ENCODE data around the gene COL1A2.

COL1A2 gene

GRCh38 chr7:94442639-94443038 is 47.9 kb downstream of the COL1A2 start:
- Mint-ChIP-seq H3K4me3 (no peak overlapping the region), H3K27me3 (peaks cover 4% of the 10 kb centered on the region), H3K4me1 (no peaks in the 10 kb centered on the region), H3K36me3 (no peaks in the 10 kb centered on the region), H3K9me3 (no peaks in the 10 kb centered on the region), H3K27ac (no peak overlapping the region)
- CTCF ChIA-PET = no interaction called here
- no peak for DNase-seq

DNA sequence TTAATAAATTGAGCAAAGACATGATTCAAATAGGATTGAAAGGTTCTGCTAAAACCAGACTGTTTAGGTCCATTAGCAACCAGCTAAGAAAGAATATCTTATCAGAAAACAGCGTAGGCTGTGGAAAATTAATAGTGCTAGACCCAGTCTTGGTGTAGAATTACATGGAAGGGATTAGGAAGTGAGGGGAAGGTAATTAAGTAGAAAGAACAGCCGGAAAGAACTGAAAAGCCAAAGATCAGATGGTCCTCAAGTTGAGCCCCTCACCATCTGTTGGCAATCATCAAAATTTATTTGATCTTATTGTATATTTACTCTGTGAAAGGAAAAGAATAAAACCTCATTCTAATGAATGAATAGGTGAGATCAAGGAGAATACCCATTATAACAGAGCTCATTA is 50.1 kb downstream of the COL1A2 start:
- Mint-ChIP-seq H3K36me3 (no peaks in the 10 kb centered on the region), H3K4me1 (no peaks in the 10 kb centered on the region)

GRCh38 chr7:94445696-94446194 is 51.0 kb downstream of the COL1A2 start:
- Mint-ChIP-seq H3K27ac (no peak overlapping the region), H3K36me3 (no peaks in the 10 kb centered on the region), H3K9me3 (no peaks in the 10 kb centered on the region), H3K4me3 (no peak overlapping the region), H3K4me1 (no peaks in the 10 kb centered on the region), H3K27me3 (peaks cover 4% of the 10 kb centered on the region)
- DNase-seq = no peak
- CTCF ChIA-PET = interaction anchor here (1.2 to 1.6 kb wide), 2 partner anchors 9 to 801 kb away, joined by 4 to 5 read pairs; no protein-coding TSS in a partner anchor

More for the DNA sequence above, 50.1 kb downstream of the COL1A2 start:
- H3K27ac Mint-ChIP-seq = no peak overlapping the region
- CTCF ChIA-PET = interaction anchor here (1.2 to 1.6 kb wide), 2 partner anchors 8 to 802 kb away, joined by 4 to 5 read pairs; no protein-coding TSS in a partner anchor
- H3K4me3 Mint-ChIP-seq = no peak overlapping the region
- H3K9me3 Mint-ChIP-seq = no peaks in the 10 kb centered on the region
- H3K27me3 Mint-ChIP-seq = peaks cover 4% of the 10 kb centered on the region
- DNase-seq = no peak

DNA sequence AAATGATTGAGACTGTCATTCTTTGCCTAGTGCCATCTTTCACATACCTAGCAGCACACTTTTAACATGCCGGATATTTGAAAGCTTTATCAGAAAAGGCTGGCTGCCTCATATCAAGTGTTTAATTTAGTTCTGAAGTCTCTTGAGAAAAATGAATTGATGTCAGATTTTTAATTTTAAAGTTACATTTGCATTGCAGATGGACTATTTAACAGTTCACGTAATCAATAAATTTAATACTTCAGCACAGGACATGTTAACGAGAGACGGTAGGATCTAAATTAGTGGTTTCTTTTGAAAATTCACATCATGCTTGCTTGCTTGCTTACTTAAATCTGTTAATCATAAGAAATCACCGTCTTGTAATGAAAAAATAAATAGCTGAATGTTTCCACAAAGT is 51.6 kb downstream of the COL1A2 start:
- CTCF ChIA-PET = interaction anchor here (1.2 to 1.6 kb wide), 2 partner anchors 10 to 801 kb away, joined by 4 to 5 read pairs; no protein-coding TSS in a partner anchor
- Mint-ChIP-seq H3K27ac (no peak overlapping the region), H3K27me3 (peaks cover 4% of the 10 kb centered on the region), H3K4me3 (no peak overlapping the region), H3K4me1 (no peaks in the 10 kb centered on the region), H3K36me3 (no peaks in the 10 kb centered on the region), H3K9me3 (no peaks in the 10 kb centered on the region)
- DNase-seq = no peak

DNA sequence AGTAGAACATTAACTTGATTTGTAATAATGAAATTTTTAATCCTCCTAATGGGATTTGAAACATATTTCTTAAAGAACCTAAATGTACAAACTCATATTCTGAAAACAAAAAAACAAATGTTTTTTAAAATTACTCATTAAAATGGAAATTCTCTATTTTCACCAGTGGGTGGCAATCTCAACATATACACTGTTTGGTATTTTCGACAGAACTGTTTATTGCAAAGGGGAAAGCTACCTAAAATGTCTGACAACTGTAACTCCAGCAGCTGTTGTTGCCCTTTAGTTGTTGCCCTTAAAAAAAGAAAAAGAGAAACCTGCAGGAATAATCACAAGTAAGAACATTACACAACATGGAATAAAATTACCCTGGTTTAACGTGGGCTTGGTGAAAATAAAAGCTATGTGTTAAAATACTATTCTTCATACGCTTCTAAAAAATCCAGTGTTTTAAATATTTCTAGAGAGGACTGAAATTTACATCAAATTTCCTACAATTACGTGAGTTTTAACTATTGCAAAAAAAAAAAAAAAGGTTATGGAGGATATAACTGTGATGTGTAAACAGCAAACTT is 54.5 kb downstream of the COL1A2 start:
- H3K4me3 Mint-ChIP-seq = no peak overlapping the region
- H3K27me3 Mint-ChIP-seq = peaks cover 3% of the 10 kb centered on the region
- DNase-seq = no peak
- CTCF ChIA-PET = interaction anchor here (0.7 to 3.2 kb wide), 15 partner anchors 9 to 1548 kb away, joined by 3 to 26 read pairs (median 4); partner anchors contain the start of gene SGCE
- no peak overlapping the region for H3K27ac Mint-ChIP-seq
- H3K4me1 Mint-ChIP-seq = no peaks in the 10 kb centered on the region
- H3K9me3 Mint-ChIP-seq = no peaks in the 10 kb centered on the region
- no peaks in the 10 kb centered on the region for H3K36me3 Mint-ChIP-seq

GRCh38 chr7:94450044-94450697 is 55.5 kb downstream of the COL1A2 start:
- Mint-ChIP-seq H3K4me1 (no peaks in the 10 kb centered on the region), H3K27me3 (peaks cover 3% of the 10 kb centered on the region), H3K4me3 (no peak overlapping the region), H3K36me3 (no peaks in the 10 kb centered on the region), H3K27ac (no peak overlapping the region), H3K9me3 (no peaks in the 10 kb centered on the region)
- CTCF ChIA-PET = interaction anchor here (0.7 to 3.2 kb wide), 13 partner anchors 8 to 1245 kb away, joined by 3 to 26 read pairs (median 4); partner anchors contain the start of gene SGCE
- no peak for DNase-seq

DNA sequence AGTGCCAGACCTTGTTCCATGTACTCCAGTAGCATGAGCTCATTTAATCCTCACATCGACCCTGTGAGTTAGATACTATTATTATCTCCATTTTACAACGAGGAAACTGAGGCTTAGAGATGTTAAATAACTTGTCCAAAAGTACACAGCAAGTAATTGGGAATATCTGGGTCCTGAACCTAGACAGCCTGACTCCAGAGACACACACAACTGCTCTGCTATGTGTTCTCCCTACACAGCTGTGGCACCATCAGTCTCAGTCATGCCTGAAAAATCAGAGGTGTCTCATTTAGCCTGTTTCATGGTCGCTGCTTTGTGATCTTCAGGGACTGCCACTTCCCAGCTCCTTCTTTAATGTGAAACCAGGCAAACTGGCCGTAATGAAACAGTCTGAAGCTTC is 56.5 kb downstream of the COL1A2 start:
- Mint-ChIP-seq H3K36me3 (no peaks in the 10 kb centered on the region), H3K4me1 (no peaks in the 10 kb centered on the region), H3K27me3 (peaks cover 6% of the 10 kb centered on the region), H3K9me3 (no peaks in the 10 kb centered on the region), H3K4me3 (no peak overlapping the region), H3K27ac (no peak overlapping the region)
- CTCF ChIA-PET = interaction anchor here (0.9 kb wide), 1 partner anchor 204 kb away, joined by 3 read pairs; the partner anchor contains the start of gene SGCE
- DNase-seq = no peak

GRCh38 chr7:94452239-94452638 is 57.5 kb downstream of the COL1A2 start:
- Mint-ChIP-seq H3K27me3 (peaks cover 8% of the 10 kb centered on the region), H3K27ac (no peak overlapping the region), H3K36me3 (no peaks in the 10 kb centered on the region), H3K4me3 (no peak overlapping the region), H3K4me1 (no peaks in the 10 kb centered on the region), H3K9me3 (no peaks in the 10 kb centered on the region)
- CTCF ChIA-PET = no interaction called here
- no peak for DNase-seq

DNA sequence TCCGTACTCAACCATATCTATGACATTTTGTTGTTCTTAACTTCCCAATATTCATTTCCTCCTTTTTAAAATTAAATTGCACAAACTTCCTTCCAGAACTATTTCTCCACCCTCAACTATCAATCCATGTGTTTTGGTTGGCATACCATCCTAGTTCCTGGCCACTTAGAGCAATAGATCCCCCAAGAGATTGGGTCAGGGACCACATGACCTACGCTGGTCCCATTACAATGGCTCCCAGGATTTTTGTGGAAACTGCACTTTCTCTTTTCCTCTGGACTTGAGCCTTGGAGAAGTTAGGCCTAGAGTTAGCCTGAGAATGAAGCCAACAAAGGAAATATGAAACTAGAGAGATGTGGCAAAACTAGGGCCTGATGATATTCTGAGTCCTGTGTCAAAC is 59.2 kb downstream of the COL1A2 start:
- H3K27me3 Mint-ChIP-seq = peaks cover 8% of the 10 kb centered on the region
- no peak for DNase-seq
- no peaks in the 10 kb centered on the region for H3K36me3 Mint-ChIP-seq
- no peaks in the 10 kb centered on the region for H3K4me1 Mint-ChIP-seq
- CTCF ChIA-PET = no interaction called here
- H3K9me3 Mint-ChIP-seq = no peaks in the 10 kb centered on the region
- H3K27ac Mint-ChIP-seq = no peak overlapping the region
- no peak overlapping the region for H3K4me3 Mint-ChIP-seq

DNA sequence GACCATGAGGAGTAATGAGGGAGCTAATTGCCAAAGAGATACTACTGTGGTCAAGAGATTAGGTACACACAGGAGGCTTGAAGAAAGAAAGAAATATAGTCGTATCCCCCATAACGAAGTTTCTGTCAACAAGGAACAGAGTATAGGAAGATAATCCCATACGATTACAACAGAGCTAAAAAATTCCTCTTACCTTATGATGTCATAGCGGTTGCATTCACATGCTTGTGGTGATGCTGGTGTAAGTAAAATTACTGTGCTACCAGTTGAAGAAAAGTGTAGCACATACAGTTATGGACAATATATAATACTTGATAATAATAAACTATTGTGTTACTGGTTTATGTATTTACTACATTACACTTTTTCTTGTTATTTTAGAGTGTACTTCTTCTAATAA is 63.3 kb downstream of the COL1A2 start:
- no peaks in the 10 kb centered on the region for H3K4me1 Mint-ChIP-seq
- peaks cover 5% of the 10 kb centered on the region for H3K27me3 Mint-ChIP-seq
- H3K36me3 Mint-ChIP-seq = no peaks in the 10 kb centered on the region
- CTCF ChIA-PET = interaction anchor here (0.6 to 1.9 kb wide), 2 partner anchors 9 to 1208 kb away, joined by 3 to 7 read pairs; no protein-coding TSS in a partner anchor
- DNase-seq = no peak
- H3K27ac Mint-ChIP-seq = no peak overlapping the region
- H3K9me3 Mint-ChIP-seq = no peaks in the 10 kb centered on the region
- H3K4me3 Mint-ChIP-seq = no peak overlapping the region

GRCh38 chr7:94466516-94466915 is 71.8 kb downstream of the COL1A2 start:
- Mint-ChIP-seq H3K4me3 (no peak overlapping the region), H3K9me3 (no peaks in the 10 kb centered on the region), H3K27me3 (no peaks in the 10 kb centered on the region), H3K36me3 (no peaks in the 10 kb centered on the region), H3K27ac (no peak overlapping the region), H3K4me1 (no peaks in the 10 kb centered on the region)
- no peak for DNase-seq
- CTCF ChIA-PET = no interaction called here

DNA sequence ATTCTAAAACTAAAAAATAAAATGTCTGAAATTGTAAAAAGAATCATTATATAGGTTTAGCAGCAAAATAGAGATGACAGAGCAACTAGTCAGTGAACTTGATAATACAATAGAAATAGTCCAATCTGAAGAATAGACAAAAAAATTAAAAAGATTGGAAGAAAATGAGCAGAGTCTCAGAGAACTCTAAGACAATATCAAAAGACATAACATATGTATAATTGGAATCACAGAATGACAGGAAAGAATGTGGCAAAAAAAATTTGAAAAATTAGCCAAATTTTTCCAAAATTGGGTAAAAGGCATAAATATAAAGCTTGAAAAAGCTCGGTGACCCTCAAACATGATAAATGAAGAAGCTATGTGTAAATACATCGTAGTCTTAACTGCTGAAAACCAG is 76.9 kb downstream of the COL1A2 start:
- Mint-ChIP-seq H3K4me1 (no peaks in the 10 kb centered on the region), H3K27ac (no peak overlapping the region), H3K4me3 (no peak overlapping the region), H3K9me3 (no peaks in the 10 kb centered on the region), H3K36me3 (no peaks in the 10 kb centered on the region), H3K27me3 (no peaks in the 10 kb centered on the region)
- no peak for DNase-seq
- CTCF ChIA-PET = no interaction called here

DNA sequence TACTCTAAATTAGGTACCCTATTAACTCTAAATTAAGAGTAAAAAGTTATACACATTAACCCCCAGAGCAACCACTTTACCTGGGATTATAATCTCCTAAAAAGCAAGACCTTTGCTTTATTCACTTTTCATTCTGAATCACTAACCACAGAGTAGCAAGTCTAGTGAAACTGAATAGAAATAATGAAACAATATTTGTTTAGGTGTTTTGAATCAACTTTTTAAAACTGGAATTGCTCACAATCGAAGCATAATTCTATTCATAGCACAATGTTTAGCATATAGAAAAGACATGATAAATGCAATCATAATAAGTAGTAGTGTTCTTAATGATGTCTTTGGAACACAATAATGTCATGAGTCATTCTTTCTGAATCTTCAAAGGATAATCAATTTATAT is 77.9 kb downstream of the COL1A2 start:
- H3K9me3 Mint-ChIP-seq = no peaks in the 10 kb centered on the region
- H3K36me3 Mint-ChIP-seq = no peaks in the 10 kb centered on the region
- H3K4me1 Mint-ChIP-seq = no peaks in the 10 kb centered on the region
- CTCF ChIA-PET = no interaction called here
- H3K4me3 Mint-ChIP-seq = no peak overlapping the region
- no peaks in the 10 kb centered on the region for H3K27me3 Mint-ChIP-seq
- DNase-seq = no peak
- H3K27ac Mint-ChIP-seq = no peak overlapping the region

GRCh38 chr7:94476251-94476840 is 81.7 kb downstream of the COL1A2 start:
- no peak for DNase-seq
- Mint-ChIP-seq H3K27ac (no peak overlapping the region), H3K9me3 (no peaks in the 10 kb centered on the region), H3K4me3 (no peak overlapping the region), H3K27me3 (peaks cover 5% of the 10 kb centered on the region), H3K36me3 (no peaks in the 10 kb centered on the region), H3K4me1 (no peaks in the 10 kb centered on the region)
- CTCF ChIA-PET = no interaction called here

DNA sequence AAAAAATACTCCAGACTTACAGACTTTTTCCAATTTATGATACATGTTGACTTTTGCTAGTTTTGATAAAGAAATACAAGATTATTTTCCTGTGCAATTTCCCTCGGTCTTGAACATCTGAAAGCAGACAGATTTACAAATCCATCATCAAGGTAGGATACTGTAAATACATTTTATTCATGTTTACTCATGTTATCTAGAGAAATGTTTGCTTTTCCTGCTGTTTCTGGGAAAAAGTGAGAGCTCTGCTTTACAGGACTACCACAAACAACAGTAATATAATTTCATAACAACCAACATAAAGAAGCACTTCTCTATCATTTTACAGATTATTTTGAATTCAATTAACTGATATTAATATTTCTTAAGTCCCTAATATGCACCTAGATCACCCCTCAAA is 83.2 kb downstream of the COL1A2 start:
- Mint-ChIP-seq H3K4me3 (no peak overlapping the region), H3K9me3 (no peaks in the 10 kb centered on the region), H3K27me3 (peaks cover 5% of the 10 kb centered on the region), H3K27ac (no peak overlapping the region), H3K4me1 (no peaks in the 10 kb centered on the region), H3K36me3 (no peaks in the 10 kb centered on the region)
- no peak for DNase-seq
- CTCF ChIA-PET = no interaction called here

Data from activated naive CD4-positive, alpha-beta T cell treated with anti-CD3 and anti-CD28 coated beads, Interleukin-2, amount 10 ng/mL, durations not matched to agents 7 days and 5 days (primary cell).